ENCODE results near the gene CACNG7. TPM values are rescaled to one million over a fixed set of nuclear protein-coding genes. Genes with fewer than 3 reads are reported as not detected.

Gene CACNG7
- total and polyA plus RNA-seq, 3 donors from 2014 or later: 0.39 to 0.81 (median 0.53) TPM

DNA sequence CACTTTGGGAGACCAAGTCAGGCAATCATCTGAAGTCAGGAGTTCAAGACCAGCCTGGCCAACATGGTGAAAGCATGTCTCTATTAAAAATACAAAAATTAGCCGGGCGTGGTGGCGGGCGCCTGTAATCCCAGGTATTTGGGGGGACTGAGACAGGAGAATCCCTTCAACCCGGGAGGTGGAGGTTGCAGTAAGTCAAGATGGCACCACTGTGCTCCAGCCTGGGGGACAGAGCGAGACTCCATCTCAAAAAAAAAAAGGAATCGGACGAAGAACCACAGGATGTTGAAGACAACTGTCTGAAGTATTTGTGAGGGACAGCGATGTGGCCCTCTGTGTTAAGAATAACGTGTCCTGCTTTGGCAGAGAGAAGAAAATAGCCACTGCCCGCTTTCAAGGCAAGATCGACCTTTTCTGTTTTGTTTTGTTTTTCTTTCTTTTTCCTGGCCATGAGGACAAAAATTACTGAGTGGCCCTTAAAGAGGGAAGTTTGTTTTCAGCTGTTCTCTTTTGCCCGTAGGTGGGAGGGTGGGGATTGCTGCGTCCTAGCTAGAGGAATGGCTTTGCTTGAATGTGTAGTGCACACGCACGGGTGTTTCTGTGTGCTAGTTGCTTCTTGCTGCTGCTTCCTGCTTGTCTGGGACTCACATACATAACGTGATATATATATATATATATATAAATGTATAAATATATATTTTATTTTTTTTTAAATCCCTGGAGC is 33.3 kb upstream of the CACNG7 start:
- no peaks in the 10 kb centered on the region for H3K27me3 ChIP-seq
- peak overlapping the region in 1 of 2 donors; percentile 43 for H3K27ac ChIP-seq
- no peaks in the 10 kb centered on the region for H3K36me3 ChIP-seq (ENCODE audit: low read depth, missing control alignments)
- no peak for TF ChIP-seq CTCF (IDR thresholded peaks at IDR 0.05)
- TF ChIP-seq POLR2A (IDR thresholded peaks at IDR 0.05): no peak
- intact Hi-C loops (cut with DNase I; ENCODE audit: low total_unique reads): no loop called here
- no peak overlapping the region for H3K4me3 ChIP-seq
- peaks cover 12% of the 10 kb centered on the region for H3K4me1 ChIP-seq
- no peak for DNase-seq
- H3K9me3 ChIP-seq: no peaks in the 10 kb centered on the region
- 65 to 75% methylated on average over 17 of the region's 17 CpGs for WGBS, 2 donors

DNA sequence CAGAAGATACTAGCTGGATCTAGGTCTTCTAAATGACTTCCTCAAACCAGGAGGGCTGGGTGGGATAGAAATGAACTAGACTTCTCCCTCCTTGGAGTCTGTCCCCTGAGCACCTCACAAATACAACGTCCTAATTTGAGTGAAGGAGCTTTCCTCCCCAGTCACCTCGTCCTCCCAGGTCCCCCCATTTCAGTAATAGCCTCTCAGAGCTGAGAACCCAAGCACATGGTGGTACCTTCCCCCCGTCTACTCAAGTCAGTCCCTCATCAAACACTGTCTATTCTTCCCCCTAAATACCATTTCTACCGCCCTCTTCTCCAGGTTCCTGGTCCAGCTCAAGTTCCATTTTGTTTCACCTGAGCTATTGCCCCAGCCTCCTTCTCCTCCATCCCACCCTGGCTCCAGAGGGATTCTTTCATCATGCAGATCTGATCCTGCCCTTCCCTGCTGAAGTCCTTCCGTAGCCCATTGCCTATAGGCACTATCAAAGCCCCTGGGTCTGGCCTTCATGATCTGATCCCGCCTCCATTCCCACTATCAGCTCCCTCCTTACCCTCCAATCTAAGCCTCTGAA is 32.3 kb upstream of the CACNG7 start:
- Histone ChIP-seq H3K4me3 (no peak overlapping the region), H3K36me3 (ENCODE audit: low read depth, missing control alignments) (no peaks in the 10 kb centered on the region), H3K9me3 (no peaks in the 10 kb centered on the region), H3K27ac (no peak overlapping the region), H3K27me3 (no peaks in the 10 kb centered on the region), H3K4me1 (peaks cover 14% of the 10 kb centered on the region)
- no peak for DNase-seq
- TF ChIP-seq POLR2A (IDR thresholded peaks at IDR 0.05) (no peak), CTCF (IDR thresholded peaks at IDR 0.05) (no peak)
- intact Hi-C loops (cut with DNase I; ENCODE audit: low total_unique reads): no loop called here
- 89% methylated on average over 5 of the region's 6 CpGs for WGBS, 2 donors

GRCh38 chr19:53877361-53877766 is 31.7 kb upstream of the CACNG7 start:
- WGBS, 2 donors: 73 to 75% methylated on average over 10 of the region's 10 CpGs
- Histone ChIP-seq H3K27ac (no peak overlapping the region), H3K27me3 (no peaks in the 10 kb centered on the region), H3K4me1 (peaks cover 16% of the 10 kb centered on the region), H3K9me3 (no peaks in the 10 kb centered on the region), H3K36me3 (ENCODE audit: low read depth, missing control alignments) (no peaks in the 10 kb centered on the region), H3K4me3 (no peak overlapping the region)
- intact Hi-C loops (cut with DNase I; ENCODE audit: low total_unique reads): no loop called here
- TF ChIP-seq POLR2A (IDR thresholded peaks at IDR 0.05) (no peak), CTCF (IDR thresholded peaks at IDR 0.05) (no peak)
- DNase-seq: no peak

- TF ChIP-seq POLR2A (IDR thresholded peaks at IDR 0.05) (no peak), CTCF (IDR thresholded peaks at IDR 0.05) (no peak)
- DNase-seq: no peak
- 34 to 42% methylated on average over 9 to 12 of the region's 12 CpGs for whole genome bisulfite sequencing, 2 donors
- H3K27me3 ChIP-seq: no peaks in the 10 kb centered on the region
- H3K4me3 ChIP-seq: peak overlapping the region; percentile 50 to 62
- intact Hi-C loops (cut with DNase I; ENCODE audit: low total_unique reads): no loop called here
- no peaks in the 10 kb centered on the region for H3K36me3 ChIP-seq (ENCODE audit: low read depth, missing control alignments)
- no peaks in the 10 kb centered on the region for H3K9me3 ChIP-seq
- H3K27ac ChIP-seq: no peak overlapping the region
- peaks cover 22% of the 10 kb centered on the region for H3K4me1 ChIP-seq
Observed at GRCh38 chr19:53878776-53879139, 30.3 kb upstream of the CACNG7 start.

Measured in testis (tissue), 3 donors.